GM19240 (cell line): ENCODE data around the gene ANKRD39.

ENCODE experiments used
- DNase-seq: peaks from one replicate; pipeline ENCODE4 v3.0.0; 2011; ENCODE audit warnings: low spot score; ENCODE audit not compliant: insufficient read length

ANKRD39 gene

DNA sequence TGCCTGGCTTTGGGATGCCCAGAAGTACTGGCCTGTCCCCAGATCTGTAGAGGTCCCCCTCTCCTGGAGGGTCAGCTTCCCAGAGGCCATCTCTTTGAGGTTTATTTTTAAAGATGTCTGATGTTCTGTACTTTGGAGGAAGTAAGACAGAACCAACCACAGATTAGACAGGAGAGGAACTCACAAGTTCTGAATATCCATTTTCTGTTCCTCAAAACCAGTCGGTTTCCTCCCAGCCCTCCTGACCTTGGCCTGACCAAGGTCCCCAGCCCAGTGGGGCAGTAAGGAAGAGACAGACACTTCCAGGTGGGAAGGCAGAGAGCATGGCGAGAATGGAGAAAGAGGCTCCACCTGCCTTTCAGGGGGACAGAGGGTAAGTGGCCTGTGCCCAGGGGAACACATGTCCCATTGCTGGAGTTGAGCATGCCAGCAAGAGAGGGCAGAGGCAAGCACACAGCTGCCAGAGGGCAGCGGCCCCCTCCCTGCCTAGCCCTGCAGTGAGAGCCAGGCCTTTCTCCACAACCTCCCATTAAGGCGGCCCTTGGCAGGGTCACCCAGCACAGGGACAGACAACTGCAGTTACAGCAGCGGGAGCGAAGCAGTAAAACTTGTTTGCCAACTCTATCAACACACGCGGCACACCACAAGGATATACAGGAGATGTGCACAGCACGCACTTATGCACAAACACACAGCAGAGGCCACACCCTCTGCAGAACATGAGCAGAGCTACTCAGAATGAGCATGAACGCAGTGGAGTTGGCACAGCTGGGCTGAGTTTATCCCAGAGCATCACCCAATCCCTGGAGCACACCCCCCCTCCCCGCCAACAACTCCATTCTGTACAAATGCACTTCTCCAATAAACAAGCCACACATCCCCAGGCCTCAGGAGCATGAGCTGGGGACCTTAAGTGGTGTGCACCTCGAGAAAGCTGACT, 30.5 kb upstream of the ANKRD39 start:
- no peak for DNase-seq

- DNase-seq, result no peak
Observed at GRCh38 chr2:96887493-96888012, 29.7 kb upstream of the ANKRD39 start.

DNA sequence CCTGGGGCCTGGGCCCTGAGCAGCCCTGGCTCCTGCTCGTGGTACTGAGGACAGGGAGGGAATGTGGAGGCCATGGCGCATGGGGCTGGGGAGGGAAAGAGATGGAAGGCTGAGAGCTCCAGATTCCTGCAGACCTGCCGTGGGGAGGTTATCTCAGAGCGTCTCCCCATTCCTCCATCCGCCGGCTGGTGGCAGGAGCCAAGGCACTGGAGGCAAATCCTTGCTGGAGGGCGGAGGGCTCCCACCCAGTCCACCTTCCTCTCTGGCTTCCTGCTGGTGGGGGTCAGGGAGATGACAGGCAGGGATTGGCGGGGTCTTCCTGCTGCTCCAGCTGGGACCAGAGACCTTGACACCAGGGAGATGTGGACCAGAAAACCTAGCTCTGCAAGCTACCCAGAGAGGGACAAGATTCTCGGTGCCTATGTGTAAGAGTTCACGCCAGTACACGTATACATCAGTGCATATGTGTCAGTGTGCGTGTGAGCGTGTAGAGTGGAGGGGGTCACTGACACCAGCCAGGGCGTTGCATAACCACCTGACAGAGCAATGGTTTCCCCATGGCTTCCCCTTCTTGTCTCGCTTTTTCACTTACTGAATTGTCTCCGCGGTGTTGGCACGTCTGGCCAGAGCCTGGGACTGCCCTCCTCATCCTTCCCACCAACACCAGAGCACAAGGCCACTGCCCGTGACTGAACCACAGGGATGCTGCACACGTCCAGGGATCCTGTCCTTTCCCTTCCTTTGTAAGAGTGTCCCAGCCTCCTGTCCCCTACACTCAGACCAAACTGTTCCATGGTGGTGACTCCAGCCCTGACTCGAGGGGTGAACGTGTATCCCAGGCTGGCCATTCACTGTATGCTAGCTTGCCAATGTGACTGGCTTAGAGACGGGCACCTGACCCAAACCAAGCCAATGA, 27.9 kb upstream of the ANKRD39 start:
- DNase-seq, result no peak

DNA sequence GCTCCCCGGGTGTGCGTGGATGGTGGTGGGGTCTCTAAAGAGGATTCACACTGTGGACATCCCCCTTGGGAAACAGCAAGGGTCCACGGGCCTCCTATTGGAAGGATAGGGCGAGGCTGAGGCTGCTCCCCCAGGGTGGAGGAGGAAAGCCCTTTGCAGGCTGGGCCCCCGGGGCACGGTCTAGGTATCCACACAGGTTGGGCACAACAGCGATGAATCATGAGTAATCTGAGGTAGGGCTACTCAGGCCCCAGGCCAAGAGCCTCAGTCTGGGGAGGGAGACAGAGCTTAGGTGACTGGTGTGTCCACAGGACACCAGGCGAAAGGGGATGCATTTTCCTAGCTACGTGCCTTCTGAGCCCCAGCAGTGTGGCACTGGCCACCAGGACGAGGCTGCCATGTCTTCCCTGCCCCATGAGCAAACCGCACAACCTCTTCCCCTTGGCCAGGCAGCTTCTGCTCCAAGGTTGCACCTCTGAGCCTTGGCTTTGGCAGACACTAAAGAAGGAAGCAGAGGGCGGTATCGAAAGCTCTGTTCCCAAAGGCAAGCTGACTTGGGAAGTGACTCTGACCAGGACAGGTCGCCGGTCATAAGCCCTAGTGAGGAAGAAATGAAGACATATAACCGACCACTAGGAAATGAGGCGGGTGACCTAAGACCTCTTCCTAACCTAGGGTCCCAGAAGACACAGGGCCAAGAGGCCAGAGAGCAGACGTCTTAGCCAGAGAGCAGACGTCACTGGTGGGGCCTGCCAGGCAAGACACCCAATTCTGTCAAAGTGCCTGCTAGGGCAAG, 26.7 kb upstream of the ANKRD39 start:
- DNase-seq, result no peak

- no peak for DNase-seq
Observed at GRCh38 chr2:96883306-96883705, 25.5 kb upstream of the ANKRD39 start.

GRCh38 chr2:96882906-96883305, 25.1 kb upstream of the ANKRD39 start:
- no peak for DNase-seq

GRCh38 chr2:96882230-96882629, 24.4 kb upstream of the ANKRD39 start:
- DNase-seq, result no peak

DNA sequence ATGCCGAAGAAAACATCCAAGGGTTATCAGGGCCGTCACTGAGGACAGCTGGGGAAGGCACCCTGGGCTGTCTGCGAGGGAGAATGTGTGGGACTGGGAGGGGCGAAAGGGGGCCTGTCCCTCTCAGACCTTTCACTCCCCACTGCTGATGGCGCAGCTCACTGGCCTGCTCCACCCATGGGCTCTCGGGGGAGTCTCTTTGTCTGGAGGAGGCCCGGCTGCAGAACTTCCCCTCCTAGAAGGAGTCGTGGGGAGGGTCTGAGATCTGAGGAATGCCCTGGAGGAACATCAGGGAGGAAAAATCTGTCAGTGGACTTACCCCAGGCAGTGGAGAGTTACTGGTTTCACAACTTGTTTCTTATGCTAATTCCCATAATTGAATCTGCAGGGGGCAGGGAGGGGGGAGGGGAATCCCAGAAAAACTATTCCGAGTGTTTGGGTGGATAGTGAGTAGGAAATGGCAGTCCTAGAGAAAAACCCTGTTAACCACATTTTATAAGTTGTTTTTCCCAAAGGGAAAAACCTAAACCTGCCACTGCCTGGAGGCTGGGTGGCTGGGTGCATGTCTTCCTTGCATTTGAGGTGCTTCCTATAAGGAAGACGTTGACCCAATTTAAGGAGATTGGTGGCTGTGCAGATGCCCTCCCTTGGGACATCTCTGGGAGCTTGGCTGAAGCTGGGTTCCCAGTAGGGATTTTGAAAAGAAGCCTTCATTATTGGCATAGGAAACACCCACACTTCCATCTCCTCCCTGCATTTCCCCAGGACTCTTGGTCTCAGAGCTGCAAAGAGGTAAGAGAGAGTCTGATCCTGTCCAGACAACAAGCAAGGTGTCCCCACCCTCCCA, 23.8 kb upstream of the ANKRD39 start:
- DNase-seq, result no peak

GRCh38 chr2:96880891-96881273, 23.1 kb upstream of the ANKRD39 start:
- DNase-seq, result no peak

DNA sequence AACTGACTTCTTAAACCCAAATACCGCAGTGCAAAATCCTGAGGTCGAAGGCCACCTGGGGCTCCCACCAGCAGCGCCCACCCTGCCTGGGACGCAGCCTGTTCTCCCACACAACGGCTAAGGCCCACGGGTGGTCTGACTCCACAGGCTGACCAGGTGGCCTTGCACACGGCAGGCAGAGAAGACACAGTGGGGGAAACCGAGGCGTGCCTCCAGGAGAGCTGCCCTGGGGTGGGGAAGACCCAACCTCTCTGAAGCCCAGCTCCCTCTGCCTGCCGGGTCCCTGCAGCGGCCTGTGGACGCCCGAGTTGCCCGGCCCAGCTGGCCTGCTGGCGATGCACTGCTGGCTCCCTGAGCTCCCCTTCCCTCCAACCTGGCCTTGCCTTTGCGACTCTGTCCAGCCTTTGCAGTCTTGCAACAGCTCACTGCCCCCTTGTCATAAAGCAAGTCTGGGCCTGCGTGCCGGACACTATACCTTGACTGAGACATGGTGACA, 21.8 kb upstream of the ANKRD39 start:
- no peak for DNase-seq

DNA sequence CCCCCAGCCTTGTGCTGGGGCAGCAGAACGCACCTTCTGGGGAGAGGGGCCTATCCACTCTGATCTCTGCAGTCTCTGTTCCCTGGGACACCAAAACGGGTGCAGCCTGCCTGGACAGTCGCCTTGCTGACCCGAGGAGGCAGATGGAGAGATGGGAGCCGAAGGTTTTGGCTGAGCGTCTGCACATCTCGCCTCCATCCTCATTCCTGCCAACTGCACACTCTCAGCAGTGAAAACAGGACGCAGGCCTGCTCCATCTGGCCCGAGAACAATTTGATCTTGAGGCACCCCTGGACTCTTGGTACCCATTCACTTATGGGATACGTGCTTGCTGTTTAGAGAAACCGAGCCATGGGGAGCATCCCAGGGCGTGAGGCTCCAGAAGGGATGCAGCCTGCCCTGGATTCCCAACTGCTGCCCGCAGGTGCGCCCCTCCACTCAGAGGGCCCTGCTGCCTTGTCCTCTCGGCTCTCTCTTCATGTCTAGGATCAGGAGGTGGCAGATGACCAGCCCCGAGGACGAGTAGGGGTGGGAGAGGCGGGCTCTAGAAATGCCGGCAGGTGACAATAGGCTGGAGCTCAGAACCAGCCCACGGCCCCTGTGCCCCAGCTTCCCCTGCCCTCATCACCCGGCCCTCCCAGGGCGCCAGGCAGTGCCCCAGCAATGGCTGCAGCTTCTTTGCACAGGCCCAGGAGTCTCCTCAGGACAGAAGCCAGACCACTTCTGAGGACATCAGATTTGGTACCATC, 21.2 kb upstream of the ANKRD39 start:
- DNase-seq, result no peak

GRCh38 chr2:96878171-96878570, 20.4 kb upstream of the ANKRD39 start:
- DNase-seq, result no peak

- DNase-seq, result no peak
Observed at GRCh38 chr2:96877631-96878092, 19.8 kb upstream of the ANKRD39 start.

GRCh38 chr2:96877042-96877451, 19.2 kb upstream of the ANKRD39 start:
- no peak for DNase-seq

DNA sequence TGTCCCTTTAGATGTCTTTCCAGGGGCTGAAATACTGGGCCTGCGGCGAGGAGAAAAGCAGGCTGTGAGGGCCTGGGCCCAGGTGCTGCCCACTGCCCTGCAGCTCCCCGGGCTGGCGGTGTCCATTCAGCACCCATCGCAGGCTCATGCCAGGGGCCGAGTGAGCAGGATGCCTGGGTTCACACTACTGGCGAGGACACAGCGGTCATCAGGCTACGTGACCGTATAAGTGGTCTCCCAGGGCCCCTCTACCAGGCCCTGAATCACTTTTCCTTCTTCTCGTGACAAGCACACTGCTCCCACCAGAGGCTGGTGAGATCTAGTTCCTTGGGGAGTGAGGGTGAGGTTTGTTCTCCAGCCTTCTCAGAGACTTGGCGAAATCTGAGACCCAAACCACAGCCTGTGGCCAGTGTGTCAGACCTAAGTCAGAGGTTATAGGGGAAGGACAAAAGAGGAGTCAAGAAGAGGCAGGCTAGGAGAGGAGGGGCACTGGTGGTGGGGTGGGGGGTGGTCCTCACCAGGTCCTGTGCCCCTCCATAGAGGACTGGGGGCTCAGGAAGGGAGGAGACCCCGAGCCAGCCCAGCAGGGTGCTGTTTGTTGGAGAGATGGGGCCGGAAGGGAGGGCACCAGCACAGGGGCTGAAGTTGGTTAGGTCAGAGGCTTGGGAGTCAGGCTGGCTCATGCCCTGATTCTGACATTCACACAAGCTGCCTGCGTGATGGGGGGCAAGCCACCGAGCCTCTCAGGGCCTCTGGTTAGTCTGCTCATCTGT, 18.6 kb upstream of the ANKRD39 start:
- DNase-seq, result no peak

- DNase-seq, result no peak
Observed at GRCh38 chr2:96875498-96876268, 17.9 kb upstream of the ANKRD39 start.

DNA sequence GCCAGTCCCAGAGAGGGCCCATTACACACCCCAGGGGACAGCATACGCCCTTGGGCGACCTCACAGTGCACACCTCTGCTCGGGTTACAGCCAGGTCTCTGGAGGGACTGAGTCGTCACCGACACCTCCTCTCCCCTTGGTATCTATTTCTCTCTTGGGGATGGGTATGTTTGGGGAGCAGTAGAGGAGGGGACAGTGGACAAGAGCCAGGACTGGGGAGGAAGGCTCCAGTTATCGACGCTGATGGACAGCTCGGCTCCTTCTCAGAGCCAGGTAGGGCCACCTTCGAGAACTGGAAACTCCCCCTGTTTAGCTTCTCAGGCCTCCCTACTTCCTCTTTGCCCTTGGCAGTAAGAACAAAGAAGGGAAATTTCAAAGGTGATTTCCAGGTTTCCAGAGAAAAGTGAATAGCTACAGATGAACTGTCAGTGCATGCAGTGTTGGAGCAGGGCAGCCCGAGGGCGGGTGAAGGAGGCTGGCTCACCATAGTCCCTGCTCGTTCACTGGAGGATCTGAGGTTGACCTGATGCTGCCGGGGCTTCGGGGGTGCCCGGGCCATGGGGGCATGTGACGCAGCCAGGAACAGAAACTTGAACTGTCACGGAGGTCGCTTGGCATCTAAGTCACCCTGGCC, 16.5 kb upstream of the ANKRD39 start:
- peak; percentile 42 for DNase-seq
